Measurements from ENCODE around the gene ACTR2.

GRCh38 chr2:65281627-65282351 is 54.2 kb downstream of the ACTR2 start:
- no peak for TF ChIP-seq NFE2L1 (CRISPR knock-in tag; IDR thresholded peaks at IDR 0.05; ENCODE audit: borderline replicate concordance)
- no peak for TF ChIP-seq ZNF354B (CRISPR knock-in tag; IDR thresholded peaks at IDR 0.05)
- no peak for TF ChIP-seq GLI4 (CRISPR knock-in tag; IDR thresholded peaks at IDR 0.05; ENCODE audit: borderline replicate concordance)
- no peak for TF ChIP-seq TEF (CRISPR knock-in tag; IDR thresholded peaks at IDR 0.05)
- no peak for TF ChIP-seq RFX5 (IDR thresholded peaks at IDR 0.05; ENCODE audit: low read depth, low read length)
- TF ChIP-seq MYC (CRISPR knock-in tag; IDR thresholded peaks at IDR 0.05; ENCODE audit: borderline replicate concordance) = no peak
- TF ChIP-seq ZMYM3 (CRISPR knock-in tag; IDR thresholded peaks at IDR 0.05) = no peak
- TF ChIP-seq FOSL2 (CRISPR knock-in tag; IDR thresholded peaks at IDR 0.05) = no peak
- no peak for TF ChIP-seq ZNF431 (CRISPR knock-in tag; IDR thresholded peaks at IDR 0.05; ENCODE audit: borderline replicate concordance, low read depth)
- no peak for TF ChIP-seq KDM1A (CRISPR knock-in tag; IDR thresholded peaks at IDR 0.05)
- no peak for TF ChIP-seq ZNF768 (CRISPR knock-in tag; IDR thresholded peaks at IDR 0.05)
- no peak for TF ChIP-seq NFIB (CRISPR knock-in tag; IDR thresholded peaks at IDR 0.05; ENCODE audit: borderline replicate concordance)
- no peak for TF ChIP-seq ZNF639 (CRISPR knock-in tag; conservative IDR thresholded peaks at IDR 0.05)
- TF ChIP-seq PBX3 (CRISPR knock-in tag; IDR thresholded peaks at IDR 0.05; ENCODE audit: borderline replicate concordance) = no peak

All from HepG2 (cell line).